ENCODE data around the gene AFAP1. TPM values are rescaled to one million over a fixed set of nuclear protein-coding genes. Genes with fewer than 3 reads are reported as not detected.

The AFAP1 gene
- total and polyA plus RNA-seq, 2 of the 8 experiments (the other 6 are each of a cell fraction or from before 2014, with no cell fraction given) = 3.6 to 18.2 TPM

DNA sequence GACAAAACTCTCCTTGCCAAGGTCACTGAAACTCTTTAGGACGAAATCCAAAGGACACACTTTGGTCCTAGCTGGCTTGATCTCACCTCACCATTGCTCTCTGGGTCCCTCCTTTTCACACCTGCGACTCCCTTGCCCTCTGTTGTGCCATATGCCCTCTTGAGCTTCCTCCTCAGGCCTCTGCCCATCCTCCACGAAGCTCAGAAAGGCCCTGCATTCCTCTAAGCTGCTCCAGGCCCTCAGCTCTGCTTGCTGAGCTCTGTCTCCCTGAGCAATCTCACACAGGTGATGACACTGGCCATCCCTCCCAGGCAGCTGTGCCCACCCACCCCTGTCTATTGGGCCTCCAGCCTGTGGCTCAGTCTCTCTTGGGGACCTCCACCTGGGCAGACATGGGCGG is 10.1 kb upstream of the AFAP1 start:
- no peak overlapping the region for H3K4me3 ChIP-seq (ENCODE audit: extremely low read depth in 1 of 4, insufficient read depth in 2 of 4, low read depth in 3 of 4, low read length in 4 of 4)
- H3K4me2 ChIP-seq (ENCODE audit: insufficient read depth in 1 of 2, low read depth in 2 of 2, low read length in 2 of 2) = no peak overlapping the region
- TF ChIP-seq CHD2 (IDR thresholded peaks at IDR 0.05; ENCODE audit: low read length) (no peak), PHF8 (conservative IDR thresholded peaks at IDR 0.05; ENCODE audit: low read depth, low read length) (no peak), YY1 (IDR thresholded peaks at IDR 0.05; ENCODE audit: low read depth, low read length) (no peak), KDM5A (IDR thresholded peaks at IDR 0.05; ENCODE audit: low read length) (no peak)
- H3K23me2 ChIP-seq (ENCODE audit: low read depth, low read length) = no peaks in the 10 kb centered on the region
- WGBS, 2 experiments (ENCODE audit: extremely low coverage in 1 of 2, insufficient coverage in 1 of 2, insufficient read length in 1 of 2, insufficient replicate concordance in 2 of 2, low coverage in 1 of 2, low lambda C conversion rate in 2 of 2, missing lambda C conversion rate in 1 of 2) = 65% methylated on average over 4 of the region's 4 CpGs; no CpG with 5 or more reads in 1 of the 2 experiments
- CTCF ChIA-PET (ENCODE audit: partially characterized antibody) = interaction anchor here (1.6 kb wide), 1 partner anchor 9 kb away, joined by 7 read pairs; no protein-coding TSS in a partner anchor
- H3K23ac ChIP-seq (ENCODE audit: insufficient read length) = no peak overlapping the region
- 0 out of 2 replicates have a peak overlapping the region, but pooled peaks have one; percentile 27 for H2BK12ac ChIP-seq (ENCODE audit: low read depth, low read length)
- H2BK120ac ChIP-seq (replicated peaks; ENCODE audit: low read depth, low read length) = no peak overlapping the region
- H4K8ac ChIP-seq (ENCODE audit: extremely low read depth, insufficient read depth, low read length) = no peak overlapping the region
- no peaks in the 10 kb centered on the region for H3K27me3 ChIP-seq (replicated peaks in 1 of 4; ENCODE audit: control insufficient read depth in 3 of 4, extremely low read depth in 1 of 4, insufficient read depth in 3 of 4, low read length in 3 of 4)
- no peak for FAIRE-seq
- no peak overlapping the region for H4K5ac ChIP-seq (ENCODE audit: insufficient read length, low read depth, low read length)
- H4K20me1 ChIP-seq (replicated peaks in 1 of 2; ENCODE audit: control insufficient read depth in 1 of 2, insufficient read depth in 2 of 2, low read length in 2 of 2) = no peaks in the 10 kb centered on the region
- H3K14ac ChIP-seq (ENCODE audit: insufficient read length) = no peak overlapping the region
- H4K91ac ChIP-seq (replicated peaks; ENCODE audit: insufficient read length, low read length) = no peak overlapping the region
- H2BK5ac ChIP-seq (ENCODE audit: low read depth, low read length) = no peak overlapping the region
- no peak overlapping the region for H3K27ac ChIP-seq (ENCODE audit: low read depth, low read length)
- H3K4me1 ChIP-seq (replicated peaks in 1 of 4; ENCODE audit: control insufficient read depth in 3 of 4, insufficient read depth in 4 of 4, low read length in 3 of 4) = no peaks in the 10 kb centered on the region
- no peak overlapping the region for H3K56ac ChIP-seq (replicated peaks; ENCODE audit: insufficient read length, low read depth, low read length)
- H2AK5ac ChIP-seq (ENCODE audit: low read depth, low read length) = no peak overlapping the region
- H2BK20ac ChIP-seq (ENCODE audit: low read length) = no peak overlapping the region
- POLR2A ChIA-PET (ENCODE audit: partially characterized antibody) = no interaction called here
- no peak overlapping the region for H3K4ac ChIP-seq (replicated peaks; ENCODE audit: insufficient read length, low read depth, low read length)
- no peak for DNase-seq (ENCODE audit: low read depth in 1 of 2, low spot score in 2 of 2)
- H3K18ac ChIP-seq (ENCODE audit: extremely low read depth, low read length) = no peak overlapping the region
- H2AFZ ChIP-seq (ENCODE audit: low read length) = no peak overlapping the region
- H3K9me3 ChIP-seq (ENCODE audit: insufficient read depth in 2 of 2, low read depth in 1 of 2, low read length in 1 of 2) = no peaks in the 10 kb centered on the region
- H2BK15ac ChIP-seq (ENCODE audit: low read length) = no peak overlapping the region
- H3K79me2 ChIP-seq (ENCODE audit: control insufficient read depth in 1 of 2, insufficient read depth in 2 of 2, low read length in 2 of 2) = no peaks in the 10 kb centered on the region
- no peaks in the 10 kb centered on the region for H3K79me1 ChIP-seq (ENCODE audit: low read depth, low read length)
- no peaks in the 10 kb centered on the region for H3K36me3 ChIP-seq (ENCODE audit: control insufficient read depth in 2 of 4, insufficient read depth in 4 of 4, low read length in 3 of 4)
- H3K9ac ChIP-seq (replicated peaks in 1 of 4; ENCODE audit: extremely low read depth in 1 of 4, low read depth in 3 of 4, low read length in 3 of 4) = no peak overlapping the region

All from H1 (cell line).